ENCODE measurements around the gene PIH1D1.

Gene PIH1D1

GRCh38 chr19:49432141-49433073 is 19.2 kb downstream of the PIH1D1 start:
- no peak for DNase-seq

- no peak for DNase-seq
Measured at GRCh38 chr19:49431330-49431749, 20.3 kb downstream of the PIH1D1 start.

- DNase-seq, result no peak
Measured at GRCh38 chr19:49430678-49431329, 20.8 kb downstream of the PIH1D1 start.

- DNase-seq, result no peak
Measured at GRCh38 chr19:49430172-49430677, 21.4 kb downstream of the PIH1D1 start.

GRCh38 chr19:49428547-49429451 is 22.8 kb downstream of the PIH1D1 start:
- DNase-seq, result no peak

- DNase-seq, result no peak
Measured at GRCh38 chr19:49427855-49428546, 23.6 kb downstream of the PIH1D1 start.

GRCh38 chr19:49427339-49427738 is 24.3 kb downstream of the PIH1D1 start:
- DNase-seq, result no peak

- DNase-seq, result no peak
Measured at GRCh38 chr19:49425922-49426592, 25.6 kb downstream of the PIH1D1 start.

- DNase-seq, result no peak
Measured at GRCh38 chr19:49425178-49425577, 26.4 kb downstream of the PIH1D1 start, which contains the start of gene GFY. TSS of gene GFY (plus strand) at chr19:49425388. CDS start at chr19:49426431, 1,043 bp downstream.

- no peak for DNase-seq
Measured at GRCh38 chr19:49423985-49424303, 27.7 kb downstream of the PIH1D1 start.

- no peak for DNase-seq
Measured at GRCh38 chr19:49423071-49423984, 28.3 kb downstream of the PIH1D1 start, which contains the start of gene PTH2. TSS of gene PTH2 (minus strand) at chr19:49423441. CDS start at chr19:49423339, 102 bp downstream.

- peak in 1 of 4 experiments; percentile 25 for DNase-seq
Measured at GRCh38 chr19:49422407-49423070, 29.1 kb downstream of the PIH1D1 start.

GRCh38 chr19:49421878-49422202 is 29.8 kb downstream of the PIH1D1 start:
- no peak for DNase-seq

GRCh38 chr19:49421039-49421877 is 30.4 kb downstream of the PIH1D1 start:
- DNase-seq, result no peak

GRCh38 chr19:49420227-49420626 is 31.4 kb downstream of the PIH1D1 start:
- DNase-seq, result no peak

- no peak for DNase-seq
Measured at GRCh38 chr19:49419173-49419572, 32.4 kb downstream of the PIH1D1 start.

GRCh38 chr19:49418511-49418910 is 33.1 kb downstream of the PIH1D1 start:
- no peak for DNase-seq

- DNase-seq, result no peak
Measured at GRCh38 chr19:49417088-49417487, 34.5 kb downstream of the PIH1D1 start.

GRCh38 chr19:49415810-49416200 is 35.8 kb downstream of the PIH1D1 start:
- DNase-seq, result no peak

Data from activated CD4-positive, CD25-positive, alpha-beta regulatory T cell (primary cell).